ENCODE results near the gene STK40.

The STK40 gene

DNA sequence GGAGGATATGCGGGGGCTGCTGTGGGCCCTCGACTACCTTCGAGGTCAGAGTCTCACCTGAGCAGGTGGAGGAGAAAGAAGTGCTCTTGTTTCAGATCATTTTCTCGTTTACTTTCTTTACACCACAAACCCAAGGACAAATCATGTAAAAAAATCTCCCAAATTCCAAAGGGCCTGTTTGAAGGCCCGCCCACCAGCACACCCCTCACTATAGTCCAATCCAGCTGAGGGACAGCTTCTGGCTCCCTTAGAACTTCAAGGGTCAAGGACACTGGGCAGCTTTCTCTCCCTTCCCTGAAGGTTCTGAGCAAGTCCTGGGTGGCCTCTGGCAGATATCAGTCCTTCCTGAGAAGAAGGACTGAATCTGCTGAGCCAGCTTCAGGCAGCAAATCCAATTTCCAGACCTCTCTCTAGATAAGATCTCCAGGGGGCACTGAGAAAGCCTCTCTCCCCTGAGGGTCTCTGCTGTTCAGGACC lies 5.5 kb downstream of the STK40 start:
- Histone ChIP-seq H3K4me3 (ENCODE audit: low read length) (no peak overlapping the region), H4K20me1 (ENCODE audit: control insufficient read depth, insufficient read depth, low read depth, low read length) (peaks cover 22% of the 10 kb centered on the region; the same call in 1 of the 2 replicates), H3K27me3 (ENCODE audit: control insufficient read depth, low read length) (no peaks in the 10 kb centered on the region), H3K79me2 (ENCODE audit: control insufficient read depth, low read length) (peaks cover 100% of the 10 kb centered on the region), H3K4me2 (ENCODE audit: low read length) (peak overlapping the region; percentile 41), H3K27ac (ENCODE audit: low read depth, low read length) (peak overlapping the region; percentile 21), H3F3A (ENCODE audit: control insufficient read depth, insufficient read depth) (peaks cover 5% of the 10 kb centered on the region; the same call in 1 of the 2 replicates), H3K36me3 (ENCODE audit: control insufficient read depth, low read length) (peaks cover 76% of the 10 kb centered on the region), H3K9me3 (ENCODE audit: control insufficient read depth, insufficient read depth, low read length) (no peaks in the 10 kb centered on the region), H3K9me2 (replicated peaks; ENCODE audit: control insufficient read depth, low read length) (no peaks in the 10 kb centered on the region), H3K4me1 (ENCODE audit: control insufficient read depth, low read length) (peaks cover 94% of the 10 kb centered on the region)
- TF ChIP-seq, protein P1, sequence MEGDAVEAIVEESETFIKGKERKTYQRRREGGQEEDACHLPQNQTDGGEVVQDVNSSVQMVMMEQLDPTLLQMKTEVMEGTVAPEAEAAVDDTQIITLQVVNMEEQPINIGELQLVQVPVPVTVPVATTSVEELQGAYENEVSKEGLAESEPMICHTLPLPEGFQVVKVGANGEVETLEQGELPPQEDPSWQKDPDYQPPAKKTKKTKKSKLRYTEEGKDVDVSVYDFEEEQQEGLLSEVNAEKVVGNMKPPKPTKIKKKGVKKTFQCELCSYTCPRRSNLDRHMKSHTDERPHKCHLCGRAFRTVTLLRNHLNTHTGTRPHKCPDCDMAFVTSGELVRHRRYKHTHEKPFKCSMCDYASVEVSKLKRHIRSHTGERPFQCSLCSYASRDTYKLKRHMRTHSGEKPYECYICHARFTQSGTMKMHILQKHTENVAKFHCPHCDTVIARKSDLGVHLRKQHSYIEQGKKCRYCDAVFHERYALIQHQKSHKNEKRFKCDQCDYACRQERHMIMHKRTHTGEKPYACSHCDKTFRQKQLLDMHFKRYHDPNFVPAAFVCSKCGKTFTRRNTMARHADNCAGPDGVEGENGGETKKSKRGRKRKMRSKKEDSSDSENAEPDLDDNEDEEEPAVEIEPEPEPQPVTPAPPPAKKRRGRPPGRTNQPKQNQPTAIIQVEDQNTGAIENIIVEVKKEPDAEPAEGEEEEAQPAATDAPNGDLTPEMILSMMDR (IDR thresholded peaks at IDR 0.05; ENCODE audit: low read depth, low read length, poor library complexity, severe bottlenecking) = no peak
- TF ChIP-seq EZH2phosphoT487 (IDR thresholded peaks at IDR 0.05; ENCODE audit: borderline replicate concordance, low read length) = no peak

DNA sequence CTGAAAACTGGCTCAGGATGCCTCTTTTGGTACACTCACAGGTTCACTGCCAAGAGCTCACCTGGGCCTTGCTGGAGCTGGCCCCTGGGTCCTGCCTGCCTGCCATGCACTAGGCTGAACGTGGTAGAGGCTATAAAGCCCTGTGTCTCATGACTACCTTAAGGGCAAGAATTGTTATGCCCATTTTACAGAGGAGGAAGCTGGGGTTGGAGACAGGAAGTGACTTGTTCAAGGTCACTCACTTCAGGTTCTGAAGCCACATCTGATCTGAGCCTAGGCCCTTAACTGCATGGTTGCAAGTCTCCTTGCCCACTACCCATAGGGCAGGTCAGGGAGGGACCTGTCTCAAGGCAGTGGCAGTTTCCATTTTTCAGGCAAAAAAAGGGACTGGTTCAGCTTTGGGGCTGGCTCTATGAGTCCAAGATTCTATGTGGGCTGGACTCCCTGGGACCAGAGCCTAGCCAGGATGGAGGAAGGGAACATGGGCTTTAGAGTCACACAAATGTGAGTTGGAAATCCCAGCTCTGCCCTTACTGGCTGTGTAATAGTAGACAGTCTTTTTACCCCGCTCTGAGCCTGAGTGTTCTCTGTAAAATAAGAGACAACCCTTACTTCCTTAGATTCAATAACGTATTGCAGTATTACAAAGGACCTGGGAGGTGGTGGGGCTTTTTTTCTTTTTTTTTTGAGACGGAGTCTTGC lies 7.8 kb downstream of the STK40 start:
- Histone ChIP-seq H3F3A (ENCODE audit: control insufficient read depth, insufficient read depth) (peaks cover 13% of the 10 kb centered on the region), H3K27ac (ENCODE audit: low read depth, low read length) (peak overlapping the region; percentile 55), H3K4me3 (ENCODE audit: low read length) (peak overlapping the region; percentile 36; the same call in 1 of the 2 replicates), H3K4me1 (ENCODE audit: control insufficient read depth, low read length) (peaks cover 98% of the 10 kb centered on the region), H3K9me3 (ENCODE audit: control insufficient read depth, insufficient read depth, low read length) (no peaks in the 10 kb centered on the region), H3K79me2 (ENCODE audit: control insufficient read depth, low read length) (peaks cover 100% of the 10 kb centered on the region), H3K9me2 (replicated peaks; ENCODE audit: control insufficient read depth, low read length) (no peaks in the 10 kb centered on the region), H3K4me2 (ENCODE audit: low read length) (peak overlapping the region; percentile 41), H3K36me3 (ENCODE audit: control insufficient read depth, low read length) (peaks cover 79% of the 10 kb centered on the region), H4K20me1 (ENCODE audit: control insufficient read depth, insufficient read depth, low read depth, low read length) (peaks cover 9% of the 10 kb centered on the region; the same call in 1 of the 2 replicates), H3K27me3 (ENCODE audit: control insufficient read depth, low read length) (no peaks in the 10 kb centered on the region)
- no peak for TF ChIP-seq EZH2phosphoT487 (IDR thresholded peaks at IDR 0.05; ENCODE audit: borderline replicate concordance, low read length)
- TF ChIP-seq, protein P1 (IDR thresholded peaks at IDR 0.05; ENCODE audit: low read depth, low read length, poor library complexity, severe bottlenecking) = no peak

GRCh38 chr1:36372617-36373016 lies 13.1 kb downstream of the STK40 start:
- TF ChIP-seq, protein P1 (IDR thresholded peaks at IDR 0.05; ENCODE audit: low read depth, low read length, poor library complexity, severe bottlenecking) = no peak
- no peak for TF ChIP-seq EZH2phosphoT487 (IDR thresholded peaks at IDR 0.05; ENCODE audit: borderline replicate concordance, low read length)
- H3K4me1 ChIP-seq (ENCODE audit: control insufficient read depth, low read length) = peaks cover 96% of the 10 kb centered on the region
- no peaks in the 10 kb centered on the region for H3K27me3 ChIP-seq (ENCODE audit: control insufficient read depth, low read length)
- H3K9me2 ChIP-seq (replicated peaks; ENCODE audit: control insufficient read depth, low read length) = no peaks in the 10 kb centered on the region
- H3K4me2 ChIP-seq (ENCODE audit: low read length) = peak overlapping the region; percentile 93
- H3F3A ChIP-seq (ENCODE audit: control insufficient read depth, insufficient read depth) = peaks cover 34% of the 10 kb centered on the region
- H3K36me3 ChIP-seq (ENCODE audit: control insufficient read depth, low read length) = peaks cover 74% of the 10 kb centered on the region
- H3K9me3 ChIP-seq (ENCODE audit: control insufficient read depth, insufficient read depth, low read length) = no peaks in the 10 kb centered on the region
- peak overlapping the region; percentile 87 for H3K27ac ChIP-seq (ENCODE audit: low read depth, low read length)
- 0 out of 2 replicates have a peak, but pooled peaks cover 6% of the 10 kb centered on the region for H4K20me1 ChIP-seq (ENCODE audit: control insufficient read depth, insufficient read depth, low read depth, low read length)
- H3K79me2 ChIP-seq (ENCODE audit: control insufficient read depth, low read length) = peaks cover 96% of the 10 kb centered on the region
- peak overlapping the region; percentile 66 for H3K4me3 ChIP-seq (ENCODE audit: low read length)

All from DOHH2 (cell line).